HCT116 (cell line): Measurements from ENCODE around the gene RCOR2. TPM values are rescaled to one million over a fixed set of nuclear protein-coding genes. Genes with fewer than 3 reads are reported as not detected.
A peak's percentile ranks its signal among the peaks of the same experiment; 100 is the strongest.

Experiments
- ATAC-seq: fragments of 200-7000 bp; cut with Tn5 transposase; 2 replicates; pipeline ENCODE4 v1.9.1; 2020; ENCODE audit warnings: mild to moderate bottlenecking, moderate library complexity
- BruUV-seq: library from RNA; stranded (reverse); fragments of 400-500 nt; replicated peaks from 2 replicates; lab custom pipeline; 2021; lab: Mats Ljungman, UMichigan
- CTCF ChIA-PET: fragments of 300-600 bp; sonication (Branson Sonifier 250); formaldehyde crosslinking; loops from one replicate; lab custom pipeline; 2021; ENCODE audit warnings: antibody characterized with exemption; lab: Charles Lee
- POLR2A ChIA-PET: fragments of 300-600, 350-600 bp; sonication (Branson Sonifier 250); formaldehyde crosslinking; loops from one replicate; lab custom pipeline; 2021; ENCODE audit warnings: antibody characterized with exemption; lab: Charles Lee
- RAD21 ChIA-PET, 2 experiments: fragments of 300-600 bp; sonication (Branson Sonifier 250); formaldehyde crosslinking; loops; one replicate each; lab custom pipeline; 2023; ENCODE audit warnings: low total read pairs in 2 of 2; ENCODE audit not compliant: uncharacterized antibody in 2 of 2, unreplicated experiment in 2 of 2, low non-redundant PET in 1 of 2; lab: Charles Lee
- DNase-seq: peaks from one replicate; pipeline ENCODE4 v3.0.0-alpha.2; 2010; ENCODE audit warnings: low read depth, low spot score
- H2AFZ ChIP-seq: fragments of 200-600 bp; shearing (Covaris generic), sonication (generic); 2 replicates; pipeline ENCODE4 v1.6.1; 2017; ENCODE audit warnings: low read depth, mixed run types, mixed read lengths, antibody characterized with exemption, low read length; ENCODE audit not compliant: poor library complexity, severe bottlenecking
- H3K27ac ChIP-seq: 2 replicates; pipeline ENCODE4 v1.5.1; 2012; ENCODE audit warnings: low read depth, low read length
- H3K27me3 ChIP-seq: fragments of 200-600 bp; sonication (generic); 2 replicates; pipeline ENCODE4 v1.6.1; 2016; ENCODE audit warnings: mixed run types, low read length, mixed read lengths; ENCODE audit not compliant: insufficient read depth
- H3K36me3 ChIP-seq, 2 experiments: fragments of 200-500 bp in 1 of 2; fragments of 200-600 bp in 1 of 2; sonication (Bioruptor generic) in 1 of 2; sonication (generic) in 1 of 2; 2 replicates each; pipeline versions ENCODE4 v1.5.1 to v1.6.1; 2014 to 2016; ENCODE audit warnings: low read length in 2 of 2, inconsistent platforms in 1 of 2, mixed read lengths in 1 of 2, mixed run types in 1 of 2; ENCODE audit not compliant: insufficient read depth in 2 of 2, control insufficient read depth in 1 of 2
- H3K4me1 ChIP-seq, 2 experiments: fragments of 200-600 bp in 1 of 2; sonication (generic) in 1 of 2; 2 replicates each; pipeline versions ENCODE4 v1.5.1 to v1.6.1; 2012 to 2017; ENCODE audit warnings: low read length in 2 of 2, inconsistent platforms in 1 of 2, mild to moderate bottlenecking in 1 of 2, mixed read lengths in 1 of 2, mixed run types in 1 of 2, moderate library complexity in 1 of 2; ENCODE audit not compliant: insufficient read depth in 2 of 2, control insufficient read depth in 1 of 2
- H3K4me2 ChIP-seq: fragments of 200-600 bp; sonication (generic); 2 replicates; pipeline ENCODE4 v1.6.1; 2017; ENCODE audit warnings: mixed run types, low read length, mixed read lengths
- H3K4me3 ChIP-seq, 2 experiments: fragments of 200-600 bp in 1 of 2; sonication (generic) in 1 of 2; replicated peaks in 1 of 2; 2 replicates each; pipeline ENCODE4 v1.5.1; 2011 to 2016; ENCODE audit warnings: low read length in 2 of 2, control low read depth in 1 of 2, low read depth in 1 of 2, mild to moderate bottlenecking in 1 of 2, mixed read lengths in 1 of 2, mixed run types in 1 of 2
- H3K79me2 ChIP-seq: fragments of 200-600 bp; sonication (generic); 2 replicates; pipeline ENCODE4 v1.6.1; 2017; ENCODE audit warnings: mild to moderate bottlenecking, mixed run types, low read length, moderate library complexity, mixed read lengths; ENCODE audit not compliant: insufficient read depth
- H3K9ac ChIP-seq: fragments of 200-600 bp; sonication (generic); 2 replicates; pipeline ENCODE4 v1.6.1; 2016; ENCODE audit warnings: low read length, mixed read lengths
- H3K9me2 ChIP-seq: fragments of 200-600 bp; sonication (generic), shearing (Covaris generic); 2 replicates; pipeline ENCODE4 v1.6.1; 2017; ENCODE audit warnings: mixed run types, mild to moderate bottlenecking, moderate library complexity; ENCODE audit not compliant: insufficient read depth
- H3K9me3 ChIP-seq, 2 experiments: fragments of 200-500 bp in 1 of 2; fragments of 200-600 bp in 1 of 2; sonication (Bioruptor generic) in 1 of 2; sonication (generic) in 1 of 2; 2 replicates each; pipeline ENCODE4 v1.6.1; 2014 to 2017; ENCODE audit warnings: low read length in 2 of 2, mixed read lengths in 2 of 2, inconsistent platforms in 1 of 2, low read depth in 1 of 2, mild to moderate bottlenecking in 1 of 2, mixed run types in 1 of 2, moderate library complexity in 1 of 2; ENCODE audit not compliant: control insufficient read depth in 1 of 2, insufficient read depth in 1 of 2
- H4K20me1 ChIP-seq: fragments of 200-600 bp; sonication (generic), shearing (Covaris generic); 2 replicates; pipeline ENCODE4 v1.6.1; 2017; ENCODE audit warnings: mixed run types, mild to moderate bottlenecking, moderate library complexity; ENCODE audit not compliant: insufficient read depth
- CEBPB ChIP-seq: IDR thresholded peaks from 2 replicates; pipeline ENCODE4 v1.6.1; 2012; ENCODE audit warnings: low read depth
- CTCF ChIP-seq, 3 experiments: fragments of 200-600 bp in 1 of 3; sonication (generic) in 1 of 3; IDR thresholded peaks in 2 of 3; conservative IDR thresholded peaks in 1 of 3; 2 replicates each; pipeline ENCODE4 v1.5.1; 2012 to 2017; ENCODE audit warnings: low read depth in 2 of 3, low read length in 2 of 3, antibody characterized with exemption in 1 of 3, borderline replicate concordance in 1 of 3, control low read depth in 1 of 3, mild to moderate bottlenecking in 1 of 3, mixed read lengths in 1 of 3, mixed run types in 1 of 3, moderate library complexity in 1 of 3; ENCODE audit not compliant: insufficient read depth in 1 of 3
- EGR1 ChIP-seq: IDR thresholded peaks from 2 replicates; pipeline ENCODE4 v1.6.1; 2012; ENCODE audit warnings: low read depth
- ELF1 ChIP-seq: IDR thresholded peaks from 2 replicates; pipeline ENCODE4 v1.6.1; 2012; ENCODE audit warnings: low read depth, borderline replicate concordance
- EZH2 ChIP-seq: fragments of 200-600 bp; sonication (generic); IDR thresholded peaks from 2 replicates; pipeline ENCODE4 v1.6.1; 2017; ENCODE audit warnings: antibody characterized with exemption, mixed run types
- EZH2phosphoT487 ChIP-seq: fragments of 200-600 bp; IDR thresholded peaks from 2 replicates; pipeline ENCODE4 v1.6.1; 2018; ENCODE audit warnings: antibody characterized with exemption, borderline replicate concordance
- JUND ChIP-seq: IDR thresholded peaks from 2 replicates; pipeline ENCODE4 v1.6.1; 2012
- MAX ChIP-seq: IDR thresholded peaks from 2 replicates; pipeline ENCODE4 v1.6.1; 2012
- SP1 ChIP-seq: IDR thresholded peaks from 2 replicates; pipeline ENCODE4 v1.6.1; 2012; ENCODE audit warnings: low read depth
- TCF7L2 ChIP-seq: IDR thresholded peaks from 2 replicates; pipeline ENCODE4 v1.7.0; 2011; ENCODE audit warnings: borderline replicate concordance, inconsistent platforms; ENCODE audit not compliant: insufficient read depth, insufficient read length; ENCODE audit errors: extremely low read depth
- intact Hi-C: fragments of 100-400 bp; cut with micrococcal nuclease; formaldehyde crosslinking; loops from 2 replicates; pipeline ENCODE4 v1.10.0; 2022
- total RNA-seq: library from RNA; stranded (reverse); gene quantifications from one replicate; pipeline ENCODE4 v1.2.1, GENCODE V29; 2021; ENCODE audit not compliant: unreplicated experiment
- TF ChIP-seq, protein P1 (sequence below): IDR thresholded peaks from 2 replicates; pipeline ENCODE4 v1.6.1; 2011; ENCODE audit warnings: mild to moderate bottlenecking, low read length, moderate library complexity; ENCODE audit not compliant: insufficient replicate concordance; ENCODE audit errors: extremely low read depth

RCOR2 gene
- total RNA-seq, 1 experiment from 2014 or later, result 10.8 TPM

DNA sequence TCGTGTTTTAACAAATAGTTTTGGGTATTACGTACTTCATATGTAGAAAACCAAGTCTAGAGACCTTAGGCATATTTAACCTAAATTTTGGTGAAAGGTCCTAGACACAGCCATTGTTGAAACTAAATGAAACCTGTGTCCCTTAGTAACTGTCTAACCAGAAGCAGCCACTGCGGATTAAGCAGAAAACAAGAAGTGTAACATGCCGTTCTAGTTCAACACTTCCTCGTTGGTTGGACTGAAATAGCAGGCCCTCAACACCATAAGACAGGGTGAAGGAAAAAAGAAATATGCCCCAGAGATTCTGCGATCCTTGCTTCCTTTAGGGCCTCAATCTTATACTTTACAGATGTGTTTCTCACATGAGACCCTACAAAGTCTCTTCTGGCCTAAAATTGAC lies 23.8 kb upstream of the RCOR2 start:
- H3K27me3 ChIP-seq, result no peaks in the 10 kb centered on the region
- intact Hi-C loops, result no loop called here
- ATAC-seq (no peak), DNase-seq (no peak)
- no peaks in the 10 kb centered on the region for H3K36me3 ChIP-seq
- no peak overlapping the region for H3K4me2 ChIP-seq
- TF ChIP-seq EZH2 (no peak), CEBPB (no peak), JUND (no peak), EGR1 (no peak), TCF7L2 (no peak), EZH2phosphoT487 (no peak), CTCF (IDR thresholded peaks at IDR 0.05 in 2 of 3, conservative IDR thresholded peaks at IDR 0.05 in 1 of 3; ENCODE audit: borderline replicate concordance in 1 of 3, insufficient read depth in 1 of 3, low read depth in 2 of 3, low read length in 2 of 3) (no peak), SP1 (no peak), MAX (no peak), ELF1 (no peak)
- TF ChIP-seq, protein P1, sequence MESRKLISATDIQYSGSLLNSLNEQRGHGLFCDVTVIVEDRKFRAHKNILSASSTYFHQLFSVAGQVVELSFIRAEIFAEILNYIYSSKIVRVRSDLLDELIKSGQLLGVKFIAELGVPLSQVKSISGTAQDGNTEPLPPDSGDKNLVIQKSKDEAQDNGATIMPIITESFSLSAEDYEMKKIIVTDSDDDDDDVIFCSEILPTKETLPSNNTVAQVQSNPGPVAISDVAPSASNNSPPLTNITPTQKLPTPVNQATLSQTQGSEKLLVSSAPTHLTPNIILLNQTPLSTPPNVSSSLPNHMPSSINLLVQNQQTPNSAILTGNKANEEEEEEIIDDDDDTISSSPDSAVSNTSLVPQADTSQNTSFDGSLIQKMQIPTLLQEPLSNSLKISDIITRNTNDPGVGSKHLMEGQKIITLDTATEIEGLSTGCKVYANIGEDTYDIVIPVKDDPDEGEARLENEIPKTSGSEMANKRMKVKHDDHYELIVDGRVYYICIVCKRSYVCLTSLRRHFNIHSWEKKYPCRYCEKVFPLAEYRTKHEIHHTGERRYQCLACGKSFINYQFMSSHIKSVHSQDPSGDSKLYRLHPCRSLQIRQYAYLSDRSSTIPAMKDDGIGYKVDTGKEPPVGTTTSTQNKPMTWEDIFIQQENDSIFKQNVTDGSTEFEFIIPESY, result no peak
- H3K4me1 ChIP-seq, result peaks cover 10 to 34% of the 10 kb centered on the region in 2 experiments
- no peaks in the 10 kb centered on the region for H3K9me3 ChIP-seq
- CTCF ChIA-PET, result no interaction called here
- POLR2A ChIA-PET, result no interaction called here
- H3K4me3 ChIP-seq, result no peak overlapping the region
- TSS peak; percentile 57 for BruUV-seq
- no peaks in the 10 kb centered on the region for H3K9me2 ChIP-seq
- H3K79me2 ChIP-seq, result peaks cover 66% of the 10 kb centered on the region
- RAD21 ChIA-PET, result no interaction called here
- H3K27ac ChIP-seq, result no peak overlapping the region
- no peak overlapping the region for H2AFZ ChIP-seq
- no peaks in the 10 kb centered on the region; the same call in 1 of the 2 replicates for H4K20me1 ChIP-seq
- H3K9ac ChIP-seq, result no peak overlapping the region
